GM10248 (cell line): ENCODE data around the gene DHRS1.

Experiments used
- CTCF ChIA-PET: fragments of 300-600 bp; sonication (Branson Sonifier 250); formaldehyde crosslinking; extraction: SDS; loops from one replicate; lab custom pipeline; 2021; ENCODE audit warnings: antibody characterized with exemption; lab: Yijun Ruan, JAX
- POLR2A ChIA-PET: fragments of 350-650 bp; sonication (Branson Sonifier 250); formaldehyde crosslinking; extraction: SDS; loops from one replicate; lab custom pipeline; 2020; ENCODE audit warnings: antibody characterized with exemption; lab: Yijun Ruan, JAX
- DNase-seq: peaks from one replicate; pipeline ENCODE4 v3.0.0; 2012; ENCODE audit errors: extremely low spot score
- TF ChIP-seq, protein P1 (sequence below): IDR thresholded peaks from 2 replicates; pipeline ENCODE4 v1.5.1; 2012; ENCODE audit warnings: mild to moderate bottlenecking, low read depth; ENCODE audit errors: extremely low read depth, missing control alignments, control extremely low read depth

DHRS1 gene

DNA sequence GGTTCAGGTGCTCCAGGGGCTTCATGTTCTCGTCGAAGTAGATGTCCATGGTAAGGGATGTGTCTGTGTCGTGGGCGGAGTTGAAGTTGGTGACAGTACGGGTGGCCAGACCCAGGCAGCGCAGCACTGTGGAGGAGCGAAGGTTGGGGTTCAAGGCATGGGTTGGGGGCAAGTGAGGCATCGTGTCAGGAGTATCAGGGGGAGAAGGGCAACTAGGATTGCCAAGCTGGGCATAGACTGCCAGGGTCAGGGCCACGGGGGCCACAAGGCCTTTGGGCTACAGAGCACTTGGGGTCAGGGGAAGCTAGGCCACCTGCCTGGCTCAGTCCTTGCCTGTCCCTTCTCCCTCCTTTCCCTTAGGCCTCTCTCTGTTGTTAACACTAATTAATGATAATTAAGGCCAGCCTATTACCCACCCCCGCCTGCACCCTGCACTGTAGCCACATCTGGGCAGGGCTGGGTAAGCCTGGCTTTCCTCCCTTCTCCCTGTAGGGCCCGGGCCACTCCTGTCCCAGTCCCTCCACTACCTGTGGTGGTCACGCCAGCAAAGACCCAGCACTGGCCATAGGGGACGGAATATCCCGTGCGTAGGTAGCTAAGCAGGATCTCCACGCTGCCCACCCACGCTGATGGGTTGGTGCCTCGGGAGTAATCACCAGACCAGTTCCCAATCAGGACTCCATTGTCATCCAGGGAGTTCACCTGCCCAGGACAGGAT, 40.9 kb downstream of the DHRS1 start:
- POLR2A ChIA-PET, result no interaction called here
- DNase-seq, result no peak
- TF ChIP-seq, protein P1, sequence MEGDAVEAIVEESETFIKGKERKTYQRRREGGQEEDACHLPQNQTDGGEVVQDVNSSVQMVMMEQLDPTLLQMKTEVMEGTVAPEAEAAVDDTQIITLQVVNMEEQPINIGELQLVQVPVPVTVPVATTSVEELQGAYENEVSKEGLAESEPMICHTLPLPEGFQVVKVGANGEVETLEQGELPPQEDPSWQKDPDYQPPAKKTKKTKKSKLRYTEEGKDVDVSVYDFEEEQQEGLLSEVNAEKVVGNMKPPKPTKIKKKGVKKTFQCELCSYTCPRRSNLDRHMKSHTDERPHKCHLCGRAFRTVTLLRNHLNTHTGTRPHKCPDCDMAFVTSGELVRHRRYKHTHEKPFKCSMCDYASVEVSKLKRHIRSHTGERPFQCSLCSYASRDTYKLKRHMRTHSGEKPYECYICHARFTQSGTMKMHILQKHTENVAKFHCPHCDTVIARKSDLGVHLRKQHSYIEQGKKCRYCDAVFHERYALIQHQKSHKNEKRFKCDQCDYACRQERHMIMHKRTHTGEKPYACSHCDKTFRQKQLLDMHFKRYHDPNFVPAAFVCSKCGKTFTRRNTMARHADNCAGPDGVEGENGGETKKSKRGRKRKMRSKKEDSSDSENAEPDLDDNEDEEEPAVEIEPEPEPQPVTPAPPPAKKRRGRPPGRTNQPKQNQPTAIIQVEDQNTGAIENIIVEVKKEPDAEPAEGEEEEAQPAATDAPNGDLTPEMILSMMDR, result no peak
- CTCF ChIA-PET, result interaction anchor here (0.8 to 2.3 kb wide), 6 partner anchors 11 to 39 kb away, joined by 3 to 10 read pairs (median 6); partner anchors contain the start of genes RABGGTA and TINF2

DNA sequence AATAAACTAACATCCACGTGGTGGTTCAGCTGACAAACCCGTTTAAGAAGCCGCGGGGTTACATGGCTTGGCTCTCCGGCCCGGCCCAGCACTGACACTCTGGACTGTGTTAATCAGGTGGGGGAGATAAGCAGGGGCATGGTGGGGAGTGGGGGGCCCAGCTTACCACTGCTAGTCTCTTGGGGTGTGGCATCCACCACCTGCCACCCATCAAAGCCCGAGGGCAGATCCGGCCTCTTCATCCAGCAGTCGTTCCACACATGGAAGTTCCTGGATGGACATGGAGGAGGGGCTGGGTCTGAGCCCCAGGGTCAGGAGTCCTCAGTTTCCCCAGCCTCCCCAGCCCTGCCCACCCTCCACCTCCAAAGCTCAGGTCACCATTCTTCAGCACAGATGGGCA, 41.5 kb downstream of the DHRS1 start:
- POLR2A ChIA-PET, result no interaction called here
- DNase-seq, result no peak
- TF ChIP-seq, protein P1, result no peak
- CTCF ChIA-PET, result interaction anchor here (1.3 to 2.3 kb wide), 5 partner anchors 11 to 24 kb away, joined by 3 to 10 read pairs (median 7); partner anchors contain the start of genes RABGGTA and TINF2

- TF ChIP-seq, protein P1, result no peak
- POLR2A ChIA-PET, result interaction anchor here (0.7 kb wide), 1 partner anchor 44 kb away, joined by 3 read pairs; the partner anchor contains the start of gene CHMP4A
- CTCF ChIA-PET, result interaction anchor here (0.7 to 2.3 kb wide), 6 partner anchors 10 to 51 kb away, joined by 3 to 11 read pairs (median 4); partner anchors contain the start of genes CIDEB and TINF2
- DNase-seq, result no peak
Measured at GRCh38 chr14:24256960-24257359, 42.6 kb downstream of the DHRS1 start.

DNA sequence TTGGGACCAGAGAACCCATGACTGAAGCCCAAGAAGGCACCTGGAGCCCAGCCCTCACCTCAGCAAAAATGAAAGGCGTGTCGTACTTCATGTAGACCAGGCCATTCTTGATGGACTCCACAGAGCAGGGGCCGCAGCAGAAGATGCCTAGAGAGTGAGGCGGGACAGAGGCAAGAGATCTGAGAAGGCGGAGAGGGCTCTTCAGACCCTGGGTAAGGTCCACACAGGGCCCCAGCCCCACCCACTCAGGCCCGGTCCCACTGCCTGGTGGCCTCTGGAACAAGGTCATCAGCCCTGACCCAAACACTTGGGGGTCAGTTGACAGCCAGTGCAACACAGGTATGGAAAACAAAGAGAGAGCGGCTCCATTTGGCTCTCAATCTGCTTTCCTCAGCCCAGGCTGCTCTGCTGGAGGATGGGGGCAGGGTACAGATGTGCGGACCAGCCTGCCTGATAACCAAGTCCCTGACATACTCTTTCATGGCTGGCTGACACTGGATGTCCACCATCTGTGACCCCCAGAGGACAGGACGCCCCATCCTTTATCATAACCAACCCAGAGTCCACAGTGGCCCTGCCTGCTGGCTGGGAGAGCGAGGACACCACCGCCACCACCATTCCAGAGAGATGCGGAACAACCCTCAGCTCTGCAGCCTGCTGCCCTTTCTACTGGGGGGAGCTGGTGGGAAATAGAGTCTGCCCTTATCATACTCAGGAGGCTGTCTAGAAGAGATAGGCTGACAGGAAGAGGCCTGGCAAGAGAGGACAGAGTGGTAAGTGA, 43.5 kb downstream of the DHRS1 start:
- ChIA-PET CTCF (interaction anchor here (0.7 to 2.7 kb wide), 8 partner anchors 9 to 52 kb away, joined by 3 to 11 read pairs (median 6); partner anchors contain the start of genes CIDEB and TINF2), POLR2A (interaction anchor here (0.7 kb wide), 1 partner anchor 43 kb away, joined by 3 read pairs; the partner anchor contains the start of gene CHMP4A)
- no peak for DNase-seq
- TF ChIP-seq, protein P1, result no peak

GRCh38 chr14:24255438-24255837, 44.1 kb downstream of the DHRS1 start:
- TF ChIP-seq, protein P1, result no peak
- ChIA-PET POLR2A (no interaction called here), CTCF (interaction anchor here (1.1 to 2.7 kb wide), 4 partner anchors 13 to 53 kb away, joined by 4 to 11 read pairs (median 8); partner anchors contain the start of genes CIDEB and TINF2)
- no peak for DNase-seq
